Stimulated activated naive CD8-positive, alpha-beta T cell treated with anti-CD3 and anti-CD28 coated beads, Interleukin-15, Interleukin-2, amounts not matched to agents 100 U/mL and 50 U/mL, for 24 hours (primary cell): ENCODE data around the gene CD7.

Experiments used
- ATAC-seq: fragments of 150-1000 bp; cut with Tn5 transposase; one replicate; pipeline ENCODE4 v1.10.0; 2021
- DNase-seq: peaks from one replicate; pipeline ENCODE4 v3.0.0; 2021

Gene CD7

GRCh38 chr17:82328141-82328993, 11.0 kb upstream of the CD7 start:
- DNase-seq (no peak), ATAC-seq (no peak)

DNA sequence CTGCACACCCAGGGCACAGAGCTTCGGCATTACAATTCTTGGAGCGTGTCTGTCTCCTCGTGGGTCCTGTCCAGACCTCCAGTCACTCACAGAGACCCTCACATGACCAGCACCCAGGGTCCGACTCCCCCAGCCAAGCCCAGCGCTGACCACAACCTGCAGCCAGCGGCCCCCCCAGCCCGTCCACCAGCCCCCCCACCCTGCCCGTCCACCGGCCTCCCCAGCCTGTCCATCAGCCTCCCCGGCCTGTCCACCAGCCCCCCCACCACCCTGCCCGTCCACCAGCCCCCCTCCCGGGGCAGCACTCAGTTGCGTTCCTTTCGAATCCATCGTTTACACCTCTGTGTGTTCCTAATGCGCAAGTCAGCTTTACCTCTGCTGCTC, 10.3 kb upstream of the CD7 start:
- ATAC-seq (no peak), DNase-seq (no peak)

GRCh38 chr17:82327289-82327688, 9.9 kb upstream of the CD7 start:
- no peak for ATAC-seq
- no peak for DNase-seq

DNA sequence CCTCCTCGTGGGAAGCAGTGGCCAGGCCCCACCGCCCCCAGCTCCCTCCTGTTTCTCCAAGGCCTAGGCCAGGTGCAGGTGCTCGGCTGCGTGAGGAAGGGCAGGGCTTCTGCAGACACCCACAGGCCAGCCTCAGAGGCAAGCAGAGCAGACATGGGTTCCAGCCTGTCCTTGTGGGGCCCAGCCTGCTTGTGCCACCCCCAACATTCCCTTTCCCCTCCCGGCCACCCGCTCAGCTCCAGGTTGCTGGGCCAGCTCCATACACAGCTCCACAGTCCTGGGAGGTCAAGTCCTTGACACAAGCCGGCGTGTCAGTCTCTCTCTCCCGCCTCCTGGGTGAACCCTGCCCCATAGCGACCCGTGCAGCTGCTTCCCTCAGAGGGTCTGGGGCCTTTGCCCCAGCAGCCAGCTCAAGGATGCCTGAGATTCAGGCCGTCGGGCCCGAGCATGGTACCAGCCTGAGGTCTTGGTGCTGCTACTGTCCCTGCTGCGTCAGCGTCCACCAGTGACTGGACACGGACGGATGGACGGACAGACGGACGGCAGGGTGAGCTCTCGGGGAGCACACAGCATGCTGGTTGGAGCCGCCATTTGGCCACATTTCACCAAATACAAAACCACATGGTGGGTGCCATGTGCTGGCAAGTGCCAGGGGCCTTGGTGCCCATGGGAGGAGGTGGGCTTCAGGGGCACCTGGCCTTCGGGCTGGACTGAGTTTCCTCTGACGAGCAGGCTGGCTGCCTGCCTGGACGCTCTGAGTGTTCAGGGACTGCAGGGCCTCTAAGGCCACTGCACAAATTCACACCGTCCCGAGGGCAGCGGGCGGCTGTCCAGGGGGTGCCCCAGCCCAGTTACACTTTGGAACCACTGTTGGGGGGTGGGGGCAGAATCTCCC, 8.1 kb upstream of the CD7 start:
- DNase-seq (no peak), ATAC-seq (no peak)

GRCh38 chr17:82324566-82325285, 7.3 kb upstream of the CD7 start:
- DNase-seq (no peak), ATAC-seq (no peak)

DNA sequence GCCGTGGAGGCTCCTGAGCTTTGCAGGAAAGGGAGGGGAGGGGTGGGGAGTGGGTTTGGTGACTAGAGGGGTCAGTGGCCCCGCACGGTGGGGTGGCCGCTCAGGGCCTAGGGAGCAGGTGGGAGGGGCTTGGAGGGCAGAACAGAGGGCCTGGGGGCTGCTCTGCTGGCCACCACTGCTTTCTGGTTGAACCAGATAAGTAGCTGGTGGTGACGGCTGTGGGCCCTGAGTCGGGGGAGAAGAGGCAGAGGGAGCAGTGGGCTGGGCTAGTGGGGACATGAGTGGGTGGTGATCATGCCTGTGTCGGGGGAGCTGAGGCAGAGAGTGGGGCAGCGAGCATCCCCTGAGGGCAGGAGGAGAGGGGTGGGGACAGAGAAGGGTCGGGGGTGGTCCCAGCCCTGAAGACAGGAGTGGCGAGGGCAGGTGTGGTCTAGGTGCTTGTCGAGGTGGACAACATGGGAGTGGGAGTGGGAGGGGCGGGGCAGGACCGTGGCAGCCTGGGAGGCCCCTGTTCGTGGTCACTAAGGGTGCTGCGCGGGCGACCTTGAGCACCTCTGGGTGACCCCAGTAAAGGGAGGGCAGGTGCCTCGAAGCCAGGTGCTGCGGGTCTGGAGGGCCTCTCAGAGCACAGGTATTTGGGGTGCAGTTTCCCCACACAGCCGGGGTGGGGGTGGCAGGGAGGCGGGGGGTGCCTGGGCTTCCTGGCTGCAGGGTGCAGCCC, 6.3 kb upstream of the CD7 start:
- no peak for DNase-seq
- ATAC-seq, result no peak

- ATAC-seq, result no peak
- no peak for DNase-seq
Observed at GRCh38 chr17:82322526-82323453, 5.4 kb upstream of the CD7 start.

DNA sequence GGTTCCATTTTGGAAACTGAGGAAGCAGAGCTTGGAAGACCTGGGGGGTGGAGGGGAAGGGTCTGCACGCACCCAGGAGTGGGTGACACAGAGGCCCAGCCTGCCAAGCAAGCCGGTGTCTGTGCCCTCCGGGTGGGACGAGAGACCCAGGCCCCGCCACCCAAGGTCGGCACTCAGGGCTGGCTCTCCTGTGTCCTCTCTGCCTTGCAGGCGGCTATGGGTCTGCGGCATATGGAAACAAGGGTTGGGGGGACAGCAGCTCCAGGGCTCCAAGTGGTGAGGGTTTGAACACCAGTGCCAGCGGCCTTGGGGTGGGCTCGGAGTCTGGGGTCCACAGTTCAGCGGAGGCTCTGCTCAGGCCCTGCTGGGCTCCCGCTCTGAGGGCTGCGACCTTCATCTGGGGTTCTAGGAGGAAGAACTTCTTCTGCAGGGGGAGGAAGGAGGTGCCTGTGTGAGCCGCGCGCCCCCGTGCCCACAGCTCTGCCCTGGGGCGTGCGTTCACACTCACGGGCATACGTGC, 4.6 kb upstream of the CD7 start:
- DNase-seq (no peak), ATAC-seq (no peak)

GRCh38 chr17:82320956-82321927, 3.8 kb upstream of the CD7 start:
- ATAC-seq (peak; percentile 43), DNase-seq (peak; percentile 84)

- ATAC-seq, result no peak
- DNase-seq, result no peak
Observed at GRCh38 chr17:82320140-82320840, 2.9 kb upstream of the CD7 start.

- no peak for ATAC-seq
- no peak for DNase-seq
Observed at GRCh38 chr17:82319619-82320062, 2.2 kb upstream of the CD7 start.

- DNase-seq (no peak), ATAC-seq (no peak)
Observed at GRCh38 chr17:82318772-82319606, 1.6 kb upstream of the CD7 start.

GRCh38 chr17:82318169-82318498, 726 bp upstream of the CD7 start:
- ATAC-seq, result no peak
- no peak for DNase-seq

DNA sequence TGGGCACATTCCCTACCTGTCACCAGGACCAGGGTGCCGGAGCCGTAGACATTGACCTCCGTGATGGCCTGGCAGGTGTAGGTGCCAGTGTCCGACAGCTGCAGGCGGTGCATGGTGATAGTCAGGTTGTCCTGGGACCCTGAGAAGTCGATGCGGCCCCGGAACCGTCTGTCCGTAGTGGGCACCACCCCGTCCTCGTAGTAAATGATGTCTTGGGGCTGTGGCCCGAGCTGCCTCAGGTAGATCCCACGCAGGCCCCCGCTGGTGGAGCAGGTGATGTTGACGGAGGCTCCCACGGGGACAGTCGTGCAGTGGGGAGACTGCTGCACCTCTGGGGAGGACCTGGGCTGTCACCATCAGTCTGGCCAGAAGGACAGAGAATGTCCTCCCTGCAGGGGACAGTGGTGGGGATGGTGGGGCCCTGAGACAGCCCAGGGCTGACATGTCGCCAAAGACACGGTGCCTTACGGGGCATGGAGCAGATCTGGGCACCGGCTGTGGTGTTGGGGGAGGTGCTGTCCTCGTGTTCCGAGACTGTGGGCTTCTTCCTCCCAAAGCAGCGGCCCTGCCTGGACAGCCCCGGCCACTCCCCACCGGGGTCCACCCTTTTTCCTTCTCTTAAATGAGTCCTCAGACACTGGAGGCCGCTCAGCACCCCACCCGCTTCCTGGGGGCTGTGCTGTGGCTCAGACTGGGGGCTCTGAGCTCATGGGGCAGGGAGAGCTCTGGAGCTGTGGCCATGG, 586 bp downstream of the CD7 start:
- DNase-seq (peak; percentile 41), ATAC-seq (peak; percentile 7)

DNA sequence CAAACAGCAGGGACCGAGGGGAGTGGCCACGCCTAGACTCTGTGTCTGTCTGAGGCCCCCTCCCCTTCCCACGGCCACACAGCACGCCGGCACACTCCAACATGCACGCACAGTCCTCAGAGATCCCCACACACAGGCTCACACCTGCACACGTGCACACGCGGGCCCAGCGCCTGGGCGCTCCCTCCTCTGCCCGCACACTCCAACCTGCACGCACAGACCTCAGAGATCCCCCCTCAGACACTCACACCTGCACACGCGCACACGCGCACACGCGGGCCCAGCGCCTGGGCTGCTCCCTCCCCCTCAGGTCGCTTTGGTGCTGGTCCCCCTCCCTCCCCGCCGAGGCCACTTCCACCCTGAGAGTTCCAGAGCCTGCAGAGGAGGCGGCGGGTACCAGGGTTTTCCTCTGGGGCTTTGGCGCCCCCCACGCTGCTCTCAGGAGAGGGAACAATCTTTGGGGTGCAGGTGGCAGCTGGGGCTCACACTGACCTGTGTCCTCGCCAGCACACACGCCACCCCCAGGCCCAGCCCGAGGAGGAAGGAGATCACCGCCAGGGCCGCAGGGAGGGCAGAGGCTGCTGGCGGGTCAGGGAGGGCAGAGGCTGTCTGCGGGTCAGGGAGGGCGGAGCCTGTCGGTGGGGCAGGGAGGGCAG, 1.6 kb downstream of the CD7 start:
- peak; percentile 58 for DNase-seq
- ATAC-seq, result peak; percentile 42
